ENCODE data around the gene MTUS2. TPM values are rescaled to one million over a fixed set of nuclear protein-coding genes. Genes with fewer than 3 reads are reported as not detected.

MTUS2 gene
- total and polyA plus RNA-seq, 2 donors (not counting 1 experiment from before 2014, with no cell fraction given) = 0.06 TPM; not detected in 1

DNA sequence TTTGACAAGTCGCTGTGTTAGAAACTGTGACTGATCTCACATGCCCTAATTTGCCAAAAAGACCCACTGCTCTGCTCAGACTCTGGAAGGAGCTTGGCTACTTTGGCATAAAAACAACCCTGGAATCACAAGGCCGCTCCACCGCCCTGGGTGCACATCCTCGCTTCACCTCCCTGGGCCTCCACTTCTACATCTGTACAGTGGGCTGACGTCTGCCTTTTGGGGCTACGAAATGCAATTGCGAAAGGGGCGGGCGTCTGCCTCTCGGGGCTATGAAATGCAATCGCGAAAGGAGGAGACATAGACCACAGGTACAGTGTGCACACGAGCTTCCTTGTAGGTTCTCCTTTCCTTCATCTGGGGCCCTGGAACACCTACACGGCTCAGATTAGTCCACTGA is 701.2 kb downstream of the MTUS2 start:
- Histone ChIP-seq H2AFZ (ENCODE audit: low read length) (no peak overlapping the region), H3K27ac (ENCODE audit: insufficient read depth, low read length) (peak overlapping the region; percentile 51), H3K27me3 (ENCODE audit: control insufficient read depth, insufficient read depth, low read length) (no peaks in the 10 kb centered on the region), H3K9ac (ENCODE audit: insufficient read depth, low read length) (no peak overlapping the region), H3K4me3 (replicated peaks in 1 of 4; ENCODE audit: control extremely low read depth in 1 of 4, insufficient read depth in 1 of 4, low read depth in 3 of 4, low read length in 4 of 4) (no peak overlapping the region), H3K36me3 (ENCODE audit: control insufficient read depth, insufficient read depth, low read length) (peaks cover 15% of the 10 kb centered on the region), H3K4me2 (ENCODE audit: extremely low read depth, insufficient read depth, low read length) (no peak overlapping the region), H3K79me2 (ENCODE audit: control insufficient read depth, insufficient read depth, low read length) (no peaks in the 10 kb centered on the region), H3K4me1 (ENCODE audit: control insufficient read depth, extremely low read depth, insufficient read depth, low read length) (peaks cover 6% of the 10 kb centered on the region), H3K9me3 (ENCODE audit: control insufficient read depth, insufficient read depth, low read depth, low read length) (no peaks in the 10 kb centered on the region), H4K20me1 (ENCODE audit: control insufficient read depth, extremely low read depth, insufficient read depth, low read length) (no peaks in the 10 kb centered on the region)
- TF ChIP-seq, protein P1, sequence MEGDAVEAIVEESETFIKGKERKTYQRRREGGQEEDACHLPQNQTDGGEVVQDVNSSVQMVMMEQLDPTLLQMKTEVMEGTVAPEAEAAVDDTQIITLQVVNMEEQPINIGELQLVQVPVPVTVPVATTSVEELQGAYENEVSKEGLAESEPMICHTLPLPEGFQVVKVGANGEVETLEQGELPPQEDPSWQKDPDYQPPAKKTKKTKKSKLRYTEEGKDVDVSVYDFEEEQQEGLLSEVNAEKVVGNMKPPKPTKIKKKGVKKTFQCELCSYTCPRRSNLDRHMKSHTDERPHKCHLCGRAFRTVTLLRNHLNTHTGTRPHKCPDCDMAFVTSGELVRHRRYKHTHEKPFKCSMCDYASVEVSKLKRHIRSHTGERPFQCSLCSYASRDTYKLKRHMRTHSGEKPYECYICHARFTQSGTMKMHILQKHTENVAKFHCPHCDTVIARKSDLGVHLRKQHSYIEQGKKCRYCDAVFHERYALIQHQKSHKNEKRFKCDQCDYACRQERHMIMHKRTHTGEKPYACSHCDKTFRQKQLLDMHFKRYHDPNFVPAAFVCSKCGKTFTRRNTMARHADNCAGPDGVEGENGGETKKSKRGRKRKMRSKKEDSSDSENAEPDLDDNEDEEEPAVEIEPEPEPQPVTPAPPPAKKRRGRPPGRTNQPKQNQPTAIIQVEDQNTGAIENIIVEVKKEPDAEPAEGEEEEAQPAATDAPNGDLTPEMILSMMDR (conservative IDR thresholded peaks at IDR 0.05 in 1 of 2, IDR thresholded peaks at IDR 0.05 in 1 of 2; ENCODE audit: low read depth in 1 of 2, low read length in 2 of 2) = no peak
- no peak for TF ChIP-seq EZH2 (IDR thresholded peaks at IDR 0.05; ENCODE audit: low read length, missing control alignments)
- no peak for DNase-seq (ENCODE audit: low read depth in 2 of 2)

DNA sequence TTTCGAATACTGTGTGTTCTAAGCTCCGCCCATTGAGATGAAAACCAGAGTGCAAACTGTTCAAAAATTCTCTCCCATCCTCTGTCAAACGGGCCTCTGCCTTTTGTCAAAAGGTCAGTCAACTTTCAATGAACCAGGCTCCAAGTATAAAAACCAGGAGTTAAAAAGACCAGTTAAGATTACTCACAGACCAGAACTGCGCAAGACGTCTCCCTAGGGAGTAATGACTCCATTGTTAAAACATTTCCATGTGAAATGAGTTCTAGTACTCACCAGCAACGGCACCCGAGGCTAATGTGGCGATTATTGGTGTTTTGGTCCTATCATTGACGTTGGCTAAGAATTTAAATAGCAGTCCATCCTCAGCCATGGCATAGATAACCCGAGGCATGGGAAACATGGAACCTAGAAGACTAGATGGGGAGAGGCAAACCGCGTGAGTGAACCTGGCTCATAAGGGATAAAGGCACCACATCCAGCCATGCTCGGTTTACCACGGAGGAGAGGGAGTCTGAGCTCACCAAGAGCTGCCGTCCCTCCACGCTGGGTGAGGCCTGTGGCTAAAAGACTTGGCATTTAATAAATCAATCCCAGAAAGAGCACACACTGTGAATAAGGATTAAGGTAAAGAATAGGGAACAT is 702.0 kb downstream of the MTUS2 start:
- H3K27me3 ChIP-seq (ENCODE audit: control insufficient read depth, insufficient read depth, low read length) = no peaks in the 10 kb centered on the region
- H2AFZ ChIP-seq (ENCODE audit: low read length) = no peak overlapping the region
- peak; percentile 82 to 91 for DNase-seq (ENCODE audit: low read depth in 2 of 2)
- H3K9ac ChIP-seq (ENCODE audit: insufficient read depth, low read length) = no peak overlapping the region
- H3K79me2 ChIP-seq (ENCODE audit: control insufficient read depth, insufficient read depth, low read length) = no peaks in the 10 kb centered on the region
- TF ChIP-seq, protein P1 (conservative IDR thresholded peaks at IDR 0.05 in 1 of 2, IDR thresholded peaks at IDR 0.05 in 1 of 2; ENCODE audit: low read depth in 1 of 2, low read length in 2 of 2) = no peak
- H3K27ac ChIP-seq (ENCODE audit: insufficient read depth, low read length) = peak overlapping the region; percentile 51
- H3K9me3 ChIP-seq (ENCODE audit: control insufficient read depth, insufficient read depth, low read depth, low read length) = no peaks in the 10 kb centered on the region
- no peak overlapping the region for H3K4me3 ChIP-seq (replicated peaks in 1 of 4; ENCODE audit: control extremely low read depth in 1 of 4, insufficient read depth in 1 of 4, low read depth in 3 of 4, low read length in 4 of 4)
- no peak overlapping the region for H3K4me2 ChIP-seq (ENCODE audit: extremely low read depth, insufficient read depth, low read length)
- H4K20me1 ChIP-seq (ENCODE audit: control insufficient read depth, extremely low read depth, insufficient read depth, low read length) = no peaks in the 10 kb centered on the region
- H3K36me3 ChIP-seq (ENCODE audit: control insufficient read depth, insufficient read depth, low read length) = peaks cover 11% of the 10 kb centered on the region
- H3K4me1 ChIP-seq (ENCODE audit: control insufficient read depth, extremely low read depth, insufficient read depth, low read length) = peaks cover 6% of the 10 kb centered on the region

DNA sequence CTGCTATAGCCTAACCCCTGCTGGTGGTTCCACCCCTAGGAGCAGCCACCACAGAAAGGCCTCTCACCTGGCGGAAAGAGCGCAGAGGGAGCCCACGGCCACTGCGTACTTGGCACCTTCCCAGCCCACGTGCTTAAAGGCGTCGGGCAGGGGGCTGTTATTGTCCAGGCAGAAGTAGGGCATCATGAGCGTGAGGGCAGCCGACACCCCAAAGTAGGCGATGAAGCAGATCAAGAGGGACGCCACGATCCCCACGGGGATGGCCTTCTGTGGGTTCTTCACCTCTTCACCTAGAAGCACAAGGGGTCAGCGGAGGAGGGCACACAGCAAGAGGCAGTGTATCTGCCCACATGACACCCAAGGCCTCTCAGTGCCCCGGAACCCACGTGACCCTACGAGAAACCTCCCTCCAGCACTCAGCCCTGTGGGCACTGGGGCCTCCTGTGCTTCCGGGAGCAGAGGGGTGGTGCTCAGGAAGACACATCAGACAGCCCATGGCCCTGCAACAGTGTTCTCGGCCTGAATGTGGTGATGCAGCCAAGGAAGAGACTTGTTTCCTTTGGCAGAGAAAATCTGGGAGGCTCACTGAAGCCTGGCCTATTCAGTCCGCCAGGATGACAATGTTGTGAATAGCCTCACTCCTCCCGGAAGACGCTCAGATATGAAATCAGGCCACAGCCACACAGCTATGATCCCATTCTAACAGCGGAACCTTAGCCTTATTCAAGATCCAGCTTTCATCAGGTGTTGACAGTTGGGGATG is 703.2 kb downstream of the MTUS2 start:
- Histone ChIP-seq H3K9ac (ENCODE audit: insufficient read depth, low read length) (no peak overlapping the region), H3K36me3 (ENCODE audit: control insufficient read depth, insufficient read depth, low read length) (peaks cover 11% of the 10 kb centered on the region), H3K27ac (ENCODE audit: insufficient read depth, low read length) (peak overlapping the region; percentile 17), H3K4me2 (ENCODE audit: extremely low read depth, insufficient read depth, low read length) (no peak overlapping the region), H3K4me3 (replicated peaks in 1 of 4; ENCODE audit: control extremely low read depth in 1 of 4, insufficient read depth in 1 of 4, low read depth in 3 of 4, low read length in 4 of 4) (no peak overlapping the region), H4K20me1 (ENCODE audit: control insufficient read depth, extremely low read depth, insufficient read depth, low read length) (no peaks in the 10 kb centered on the region), H3K79me2 (ENCODE audit: control insufficient read depth, insufficient read depth, low read length) (no peaks in the 10 kb centered on the region), H3K4me1 (ENCODE audit: control insufficient read depth, extremely low read depth, insufficient read depth, low read length) (peaks cover 6% of the 10 kb centered on the region), H3K9me3 (ENCODE audit: control insufficient read depth, insufficient read depth, low read depth, low read length) (no peaks in the 10 kb centered on the region), H3K27me3 (ENCODE audit: control insufficient read depth, insufficient read depth, low read length) (no peaks in the 10 kb centered on the region), H2AFZ (ENCODE audit: low read length) (no peak overlapping the region)
- TF ChIP-seq EZH2 (IDR thresholded peaks at IDR 0.05; ENCODE audit: low read length, missing control alignments) = no peak
- TF ChIP-seq, protein P1 (conservative IDR thresholded peaks at IDR 0.05 in 1 of 2, IDR thresholded peaks at IDR 0.05 in 1 of 2; ENCODE audit: low read depth in 1 of 2, low read length in 2 of 2) = no peak
- DNase-seq (ENCODE audit: low read depth in 2 of 2) = peak; percentile 15 to 72
